ENCODE measurements around the gene USP35. TPM values are rescaled to one million over a fixed set of nuclear protein-coding genes. Genes with fewer than 3 reads are reported as not detected.
A peak's percentile ranks its signal among the peaks of the same experiment; 100 is the strongest.
"Not testable (repeated sequence)": the region's sequence is repeated elsewhere in the genome, so short reads cannot be mapped to it uniquely, and the experiment has no call there.

The USP35 gene
- total RNA-seq, 1 donor from 2014 or later: 5.3 TPM

DNA sequence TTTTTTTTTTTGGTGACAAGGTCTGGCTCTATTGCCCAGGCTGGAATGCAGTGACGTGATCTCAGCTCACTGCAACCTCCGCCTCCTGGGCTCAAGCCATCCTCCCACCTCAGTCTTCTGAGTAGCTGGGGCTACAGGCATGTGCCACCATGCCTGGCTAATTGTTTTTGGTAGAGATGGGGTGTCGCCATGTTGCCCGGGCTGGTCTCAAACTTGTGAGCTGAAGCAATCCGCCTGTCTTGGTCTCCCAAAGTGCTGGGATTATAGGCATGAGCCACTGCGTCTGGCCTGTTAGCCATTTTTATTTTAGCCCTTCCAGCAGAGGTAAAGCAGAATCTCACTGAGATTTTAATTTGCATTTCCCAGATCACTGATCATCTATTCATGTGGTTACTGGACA lies 44.3 kb downstream of the USP35 start:
- DNase-seq (ENCODE audit: low read depth, low spot score): not testable (repeated sequence)

DNA sequence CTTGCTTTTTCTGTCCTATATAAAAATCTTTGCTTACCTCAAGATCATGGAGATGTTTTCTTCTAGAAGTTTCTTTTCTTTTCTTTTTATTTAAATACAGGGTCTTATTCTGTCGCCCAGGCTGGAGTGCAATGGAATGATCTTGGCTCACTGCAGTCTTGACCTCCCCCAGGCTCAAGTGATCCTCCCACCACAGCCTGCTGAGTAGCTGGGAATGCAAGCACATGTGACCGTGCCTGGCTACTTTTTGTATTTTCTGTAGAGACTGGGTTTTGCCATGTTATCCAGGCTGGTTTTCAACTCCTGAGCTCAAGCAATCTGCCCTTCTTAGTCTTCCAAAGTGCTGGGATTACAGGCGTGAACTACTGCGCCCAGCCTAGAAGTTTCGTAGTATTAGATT lies 45.3 kb downstream of the USP35 start:
- DNase-seq (ENCODE audit: low read depth, low spot score): no peak

DNA sequence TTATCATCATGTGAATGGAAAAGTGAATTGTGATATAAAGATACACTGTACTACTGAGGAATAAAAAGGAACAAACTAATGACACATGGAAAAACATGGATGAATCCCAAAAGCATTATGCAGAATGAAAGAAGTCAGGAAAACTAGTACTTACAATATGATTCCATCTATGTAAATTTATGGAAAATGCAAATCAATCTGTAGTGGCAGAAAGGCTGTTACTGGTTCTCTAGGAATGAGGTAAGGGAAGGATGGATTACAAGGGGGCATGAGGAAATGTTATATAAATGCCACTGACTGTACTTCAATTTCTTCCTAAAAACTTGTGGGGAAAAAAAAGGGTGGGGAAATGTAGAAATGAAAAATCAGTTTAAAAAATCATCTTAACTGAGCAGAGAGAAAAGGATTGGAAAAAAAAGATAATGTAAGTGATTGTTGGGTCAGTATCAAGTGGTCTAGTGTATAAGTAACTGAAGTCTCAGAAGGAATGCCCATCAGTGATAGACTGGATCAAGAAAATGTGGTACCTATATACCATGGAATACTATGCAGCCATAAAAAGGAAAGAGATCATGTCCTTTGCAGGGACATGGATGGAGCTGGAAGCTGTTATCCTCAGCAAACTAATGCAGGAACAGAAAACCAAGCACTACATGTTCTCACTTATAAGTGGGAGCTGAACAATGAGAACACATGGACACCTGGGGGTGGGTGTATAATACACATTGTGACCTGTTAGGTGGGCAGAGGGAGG lies 48.8 kb downstream of the USP35 start:
- no peak for DNase-seq (ENCODE audit: low read depth, low spot score)

DNA sequence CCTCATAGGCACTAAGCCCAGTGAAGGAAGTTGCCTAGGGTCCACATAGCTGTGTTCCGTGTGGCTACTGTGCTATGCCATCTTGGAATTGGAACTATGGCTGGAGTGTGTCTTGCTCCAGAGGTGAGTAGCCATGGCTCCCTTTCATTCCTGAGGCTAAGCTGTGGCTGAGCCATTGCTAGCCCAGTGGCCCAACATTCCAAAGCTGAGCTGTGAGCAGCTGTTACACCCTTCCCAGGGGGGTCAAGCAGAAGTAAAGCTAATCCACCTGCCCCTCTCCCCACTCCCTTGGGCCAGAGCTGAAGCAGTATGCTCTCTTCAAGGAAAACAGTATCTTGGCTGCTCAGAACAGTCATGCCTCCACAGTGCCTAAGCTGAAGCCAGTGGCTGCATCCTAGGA lies 51.1 kb downstream of the USP35 start:
- DNase-seq (ENCODE audit: low read depth, low spot score): no peak

DNA sequence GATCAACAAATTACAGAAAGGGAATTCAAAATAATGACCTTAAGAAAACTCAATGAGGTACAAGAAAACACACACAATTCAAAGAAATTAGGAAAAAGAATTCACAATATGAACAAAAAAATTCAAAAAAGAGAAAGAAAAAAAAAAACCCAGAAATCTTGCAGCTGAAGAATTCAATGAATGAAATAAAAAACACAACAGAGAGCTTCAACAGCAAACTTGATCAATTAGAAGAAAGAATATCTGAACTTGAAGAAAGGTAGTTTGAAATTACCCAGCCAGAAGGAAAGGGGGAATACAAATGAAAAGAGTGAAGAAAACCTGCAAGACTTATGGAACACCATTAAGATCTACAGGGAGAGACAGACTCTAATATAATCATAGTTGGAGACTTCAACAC lies 52.8 kb downstream of the USP35 start:
- no peak for DNase-seq (ENCODE audit: low read depth, low spot score)

DNA sequence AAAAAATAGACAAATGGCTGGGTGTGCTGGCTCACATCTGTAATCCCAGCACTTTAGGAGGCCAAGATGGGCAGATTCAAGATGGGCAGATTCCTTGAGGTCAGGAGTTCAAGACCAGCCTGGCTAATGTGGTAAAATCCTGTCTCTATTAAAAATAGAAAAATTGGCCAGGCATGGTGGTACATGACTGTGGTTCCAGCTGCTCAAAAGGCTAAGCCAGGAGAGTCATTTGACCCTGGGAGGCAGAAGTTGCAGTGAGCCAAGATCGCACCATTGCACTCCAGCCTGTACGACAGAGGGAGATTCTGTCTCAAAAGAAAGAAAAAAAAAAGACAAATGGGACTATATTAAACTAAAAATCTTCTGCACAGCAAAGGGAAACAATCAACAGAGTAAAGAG lies 55.4 kb downstream of the USP35 start:
- DNase-seq (ENCODE audit: low read depth, low spot score): no peak

DNA sequence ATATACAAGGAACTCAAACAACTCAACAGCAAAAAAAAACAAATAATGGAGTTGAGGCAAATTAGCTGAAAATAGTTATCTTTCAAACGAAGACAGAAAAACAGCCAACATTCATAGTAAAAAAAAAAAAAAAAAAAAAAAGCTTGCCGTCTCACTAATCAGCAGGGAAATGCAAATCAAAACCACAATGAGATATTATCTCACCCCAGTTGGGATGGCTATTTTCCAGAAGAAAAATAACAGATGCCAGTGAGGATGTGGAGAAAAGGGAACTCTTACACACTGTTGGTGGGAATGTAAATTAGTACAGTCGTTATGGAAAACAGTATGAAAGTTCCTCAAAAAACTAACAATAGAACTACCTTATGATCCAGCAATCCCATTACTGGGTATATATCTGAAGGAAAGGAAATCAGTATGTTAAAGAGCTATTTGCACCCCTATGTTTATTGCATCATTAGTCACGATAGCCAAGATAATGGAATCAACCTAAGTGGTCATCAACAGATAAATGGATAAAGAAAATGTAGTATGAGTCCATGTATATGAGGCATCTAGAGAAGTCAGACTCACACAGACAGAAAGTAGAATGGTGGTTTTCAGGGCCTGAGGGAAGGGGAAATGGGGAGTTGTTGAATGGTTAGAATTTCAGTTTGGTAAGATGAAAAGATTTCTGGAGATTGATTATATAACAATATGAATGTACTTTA lies 56.0 kb downstream of the USP35 start:
- no peak for DNase-seq (ENCODE audit: low read depth, low spot score)

DNA sequence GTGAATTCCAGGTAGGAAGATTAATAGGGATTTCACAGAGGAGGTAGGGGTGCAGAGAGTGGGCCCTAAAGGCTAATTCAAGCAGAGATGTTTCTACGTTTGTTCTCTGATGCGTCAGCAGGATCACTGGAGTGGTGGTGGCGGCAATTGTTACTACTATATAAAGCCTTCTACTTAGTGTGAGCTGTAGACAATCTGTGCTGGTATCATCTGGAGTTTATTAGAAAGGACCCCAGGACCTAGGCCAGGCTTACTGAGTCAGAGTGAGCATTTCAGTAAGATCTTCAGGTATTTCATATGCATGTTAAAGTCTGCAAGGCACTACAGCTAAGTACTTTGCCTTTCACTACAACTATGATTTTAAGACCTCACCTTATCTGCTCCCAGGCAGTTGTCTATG lies 59.5 kb downstream of the USP35 start:
- DNase-seq (ENCODE audit: low read depth, low spot score): no peak

DNA sequence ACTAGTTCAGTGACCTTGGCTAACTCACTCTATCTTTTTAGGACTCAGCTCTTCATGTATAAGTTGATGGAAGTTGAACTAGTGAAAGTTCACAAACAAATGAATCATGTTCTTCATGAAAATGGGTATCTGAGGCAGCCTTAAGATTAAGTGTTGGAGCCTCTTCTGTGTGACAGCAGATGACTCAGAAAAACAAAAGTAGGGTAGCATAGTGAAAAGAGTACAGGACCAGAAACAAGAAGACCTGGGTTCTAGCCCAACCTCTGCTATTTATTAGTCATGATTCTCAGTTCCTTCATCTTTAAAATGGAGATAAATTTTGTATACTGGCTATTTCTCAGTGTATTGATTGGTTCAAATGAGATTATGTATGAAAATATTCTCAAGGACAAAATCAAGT lies 60.2 kb downstream of the USP35 start:
- DNase-seq (ENCODE audit: low read depth, low spot score): no peak

DNA sequence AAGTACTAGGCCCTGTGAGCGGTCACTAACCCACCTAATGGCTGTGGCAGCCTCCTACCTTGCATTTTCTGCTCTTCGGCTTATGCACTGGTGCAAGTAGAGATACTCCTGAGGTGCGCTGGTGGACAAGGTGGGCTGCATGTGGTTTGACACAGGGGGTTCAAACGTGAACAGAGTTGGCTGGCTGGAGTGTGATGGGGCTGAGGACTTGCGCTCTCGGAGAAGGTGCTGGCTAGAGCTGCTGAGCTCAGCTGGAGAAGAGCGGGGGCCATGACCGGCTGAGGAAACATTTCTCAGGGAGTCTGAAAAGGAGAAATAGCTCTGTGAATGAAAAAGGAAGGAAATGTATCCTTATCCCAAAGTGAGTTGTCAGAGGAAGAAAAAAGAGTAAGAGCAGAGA lies 61.4 kb downstream of the USP35 start:
- no peak for DNase-seq (ENCODE audit: low read depth, low spot score)

DNA sequence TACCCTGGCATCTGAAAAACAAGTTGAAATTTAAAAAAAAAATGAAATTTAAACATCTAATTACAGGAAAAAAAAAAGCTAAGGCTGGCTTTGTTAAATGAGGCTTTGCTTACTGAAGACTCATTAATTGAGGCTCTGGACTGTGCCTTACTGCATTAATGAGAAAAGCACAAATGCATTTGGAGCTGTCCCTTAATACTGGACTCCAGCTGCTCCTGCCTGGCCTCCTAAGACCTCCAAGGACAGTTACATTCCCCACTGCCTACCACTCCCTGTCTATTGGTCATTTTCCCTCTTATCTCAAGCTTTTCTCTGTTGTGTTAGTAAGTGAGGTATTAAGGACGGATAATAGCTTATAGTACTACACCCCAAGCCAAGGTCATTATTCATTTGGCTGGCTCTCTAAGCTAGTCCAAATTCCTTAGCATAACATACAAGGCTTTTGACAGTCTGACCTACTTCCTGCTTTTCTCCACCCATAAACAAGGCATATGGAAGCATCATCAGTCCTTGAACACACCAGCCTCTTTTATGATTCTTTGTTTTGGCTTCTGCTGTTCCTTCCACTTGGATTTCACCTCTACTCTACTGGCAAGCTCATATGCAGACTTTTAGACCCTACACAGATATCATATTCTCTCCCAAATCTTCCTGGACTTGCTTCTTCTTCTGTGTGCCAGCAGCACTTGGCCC lies 62.5 kb downstream of the USP35 start:
- no peak for DNase-seq (ENCODE audit: low read depth, low spot score)

DNA sequence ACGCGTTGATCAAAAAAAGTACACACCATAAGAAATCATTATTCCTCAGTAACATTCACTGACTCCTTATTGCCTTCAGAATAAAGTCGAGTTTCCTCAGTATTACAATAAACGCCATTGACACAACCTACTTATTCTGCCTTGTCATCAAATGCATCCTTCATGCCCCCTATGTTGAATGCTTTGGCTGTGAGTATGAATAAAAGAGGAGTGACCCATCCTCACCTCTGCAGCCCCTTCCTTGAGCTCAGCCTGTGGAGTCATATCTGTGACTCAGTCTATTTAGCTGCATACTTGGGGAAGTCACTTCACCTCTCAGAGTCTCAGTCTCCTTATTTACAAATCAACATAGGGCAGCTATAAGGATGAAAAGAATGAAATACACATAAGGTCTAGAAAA lies 65.1 kb downstream of the USP35 start:
- no peak for DNase-seq (ENCODE audit: low read depth, low spot score)

DNA sequence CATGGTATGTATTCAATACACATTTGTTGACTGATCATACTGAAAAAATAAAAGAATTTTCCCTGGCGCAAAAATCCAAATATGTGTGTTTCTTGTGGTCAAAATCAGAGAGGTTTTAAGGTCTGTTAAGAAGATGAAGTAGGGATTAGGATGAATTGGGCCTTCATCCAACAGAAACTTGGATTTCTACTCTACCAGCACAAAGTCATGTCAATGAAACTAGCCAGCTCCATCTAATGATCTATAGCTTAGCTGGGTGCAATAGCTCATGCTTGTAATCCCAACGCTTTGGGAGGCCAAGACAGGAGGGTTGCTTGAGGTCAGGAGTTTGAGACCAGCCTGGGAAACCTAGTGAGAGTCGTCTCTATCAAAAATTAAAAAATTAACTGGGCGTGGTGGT lies 65.5 kb downstream of the USP35 start:
- no peak for DNase-seq (ENCODE audit: low read depth, low spot score)

DNA sequence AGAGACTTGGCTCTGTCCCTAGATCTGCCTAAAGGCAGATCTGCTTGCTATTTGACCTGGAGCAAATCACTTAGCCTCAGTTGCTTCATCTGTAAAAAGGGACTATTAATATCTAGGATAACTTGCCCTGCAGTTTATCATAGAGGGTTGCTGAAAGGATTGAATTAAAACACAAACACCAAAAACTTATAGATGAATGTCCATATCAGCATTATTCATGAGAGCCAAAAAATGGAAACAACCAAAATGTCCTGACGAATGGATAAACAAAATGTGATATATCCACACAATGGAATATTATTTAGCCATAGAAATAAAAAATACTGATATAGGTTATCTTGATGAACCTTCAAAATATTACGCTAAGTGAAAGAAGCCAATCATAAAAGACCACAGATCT lies 67.2 kb downstream of the USP35 start:
- no peak for DNase-seq (ENCODE audit: low read depth, low spot score)

DNA sequence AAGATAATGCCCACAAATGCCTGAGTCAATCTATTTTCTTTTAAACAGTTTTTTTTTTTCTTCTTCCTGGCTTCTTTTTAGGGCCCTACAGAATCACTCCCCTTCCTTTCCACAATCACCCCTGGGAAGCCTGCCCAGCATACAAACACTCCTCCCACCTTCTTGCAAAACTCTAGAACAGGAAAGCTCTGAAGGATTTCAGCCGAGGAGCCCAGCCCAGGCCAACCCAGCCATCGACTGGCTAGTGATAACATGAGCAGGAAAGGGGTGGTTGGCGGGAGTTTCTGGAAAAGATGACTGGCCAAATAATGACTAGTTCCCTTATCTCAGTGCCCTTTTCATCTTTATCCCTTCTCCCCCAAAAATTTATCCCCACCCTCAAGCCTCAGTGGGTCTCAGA lies 68.2 kb downstream of the USP35 start:
- DNase-seq (ENCODE audit: low read depth, low spot score): peak; percentile 71

DNA sequence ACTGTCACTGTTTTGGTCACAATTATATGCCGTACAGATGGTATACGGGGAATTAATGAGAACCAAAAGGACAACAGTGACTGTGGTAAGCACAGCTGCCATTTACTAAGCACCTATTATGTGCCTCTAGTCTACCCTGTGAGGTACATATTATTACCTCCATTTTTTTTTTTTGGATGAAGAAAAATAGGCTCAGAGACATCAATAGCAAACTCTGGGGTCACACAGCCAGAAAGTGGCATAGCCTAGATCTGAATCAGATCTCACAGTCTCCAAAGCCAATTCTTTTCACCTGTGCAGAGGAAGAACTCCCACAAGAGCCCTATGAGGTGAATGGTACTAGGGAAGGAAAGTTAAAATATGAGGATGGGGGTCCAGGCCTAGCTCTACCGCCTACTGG lies 68.9 kb downstream of the USP35 start:
- DNase-seq (ENCODE audit: low read depth, low spot score): no peak

DNA sequence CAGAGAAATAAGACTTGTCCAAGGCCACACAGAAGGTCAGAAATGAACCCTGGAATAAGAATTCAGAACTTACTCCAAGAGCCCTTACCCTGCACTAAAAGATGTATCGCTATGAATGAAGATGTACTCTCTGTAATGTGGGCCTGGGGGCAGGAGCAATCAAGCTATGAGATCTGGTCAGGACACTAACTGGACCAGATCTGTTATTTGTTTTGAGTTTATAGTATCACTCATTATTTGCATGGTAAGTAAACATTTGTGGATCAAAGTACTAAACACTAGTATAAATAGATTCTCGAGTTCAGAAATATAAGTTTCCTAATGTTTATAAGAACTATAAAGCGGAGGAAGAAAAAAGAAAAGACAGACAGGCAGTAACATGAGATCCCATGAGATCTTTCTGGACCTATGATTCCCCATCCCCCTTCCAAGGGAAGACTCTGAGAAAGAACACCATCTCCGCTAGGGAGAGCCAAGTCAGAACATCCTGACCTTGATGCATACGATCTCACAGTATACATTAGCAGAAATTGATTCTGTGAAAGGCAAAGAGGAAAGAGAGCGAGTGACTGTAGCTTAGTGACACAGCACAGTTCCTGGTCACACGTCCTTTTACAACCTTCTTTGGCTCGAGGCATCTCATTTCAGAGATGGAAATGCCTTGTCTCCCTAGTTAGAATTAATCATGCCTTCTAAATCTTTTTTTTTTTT lies 71.2 kb downstream of the USP35 start:
- no peak for DNase-seq (ENCODE audit: low read depth, low spot score)

DNA sequence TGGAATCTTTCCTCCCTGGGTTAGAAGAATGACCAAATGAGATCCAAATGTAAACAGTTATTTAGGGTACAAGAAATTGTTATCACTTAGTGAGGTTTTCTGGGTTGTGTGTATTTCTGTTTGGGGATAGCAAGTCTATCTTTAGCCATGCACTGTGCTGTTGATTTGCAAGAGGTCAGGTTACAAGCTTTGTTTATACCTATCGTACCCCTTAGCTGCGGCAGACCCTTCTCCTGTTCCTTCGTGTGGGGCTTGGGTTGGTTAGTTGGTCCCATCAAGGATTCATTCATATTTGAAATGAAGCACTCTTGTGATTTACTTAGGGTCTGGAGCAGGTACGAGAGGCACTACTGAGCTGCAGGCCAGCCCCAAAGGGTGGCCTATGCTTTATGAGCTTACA lies 72.6 kb downstream of the USP35 start:
- DNase-seq (ENCODE audit: low read depth, low spot score): no peak

DNA sequence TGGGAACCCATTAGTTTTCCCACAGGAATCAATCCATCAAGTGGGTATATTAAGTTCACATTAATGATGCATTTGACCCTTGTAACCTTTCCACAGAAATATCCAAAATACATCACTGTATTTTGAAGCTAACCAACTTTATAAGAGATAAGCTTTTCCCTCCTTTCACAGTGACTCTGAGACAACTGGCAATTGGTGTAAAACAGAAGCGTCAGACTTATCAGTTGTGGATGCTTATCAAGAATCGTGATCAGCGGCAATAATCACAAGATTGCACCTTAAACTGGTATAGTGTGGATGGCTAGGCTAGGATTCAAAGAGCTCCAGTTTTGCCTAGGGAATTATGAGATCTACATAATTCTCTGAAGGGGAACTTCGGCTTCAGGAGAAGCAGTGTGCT lies 73.1 kb downstream of the USP35 start:
- no peak for DNase-seq (ENCODE audit: low read depth, low spot score)

DNA sequence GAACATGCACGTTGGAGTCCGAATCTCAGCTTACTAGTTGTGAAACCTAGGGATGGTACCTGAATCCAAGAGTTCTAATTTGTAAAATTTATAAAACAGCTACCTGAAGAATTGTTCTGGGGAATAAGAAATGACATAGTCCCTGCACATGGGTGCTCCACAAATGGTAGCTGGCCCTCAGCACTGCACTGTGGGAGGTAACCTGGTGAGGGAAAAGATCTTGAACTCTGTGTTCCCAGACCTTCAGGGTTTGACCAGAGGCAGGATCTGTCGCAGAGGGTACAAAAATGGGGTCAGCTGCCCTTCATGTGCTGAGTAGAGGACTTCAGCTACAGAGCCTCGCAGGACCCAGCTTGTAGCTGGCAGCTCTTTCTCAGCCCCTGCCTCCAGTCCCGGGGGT lies 73.5 kb downstream of the USP35 start:
- no peak for DNase-seq (ENCODE audit: low read depth, low spot score)

DNA sequence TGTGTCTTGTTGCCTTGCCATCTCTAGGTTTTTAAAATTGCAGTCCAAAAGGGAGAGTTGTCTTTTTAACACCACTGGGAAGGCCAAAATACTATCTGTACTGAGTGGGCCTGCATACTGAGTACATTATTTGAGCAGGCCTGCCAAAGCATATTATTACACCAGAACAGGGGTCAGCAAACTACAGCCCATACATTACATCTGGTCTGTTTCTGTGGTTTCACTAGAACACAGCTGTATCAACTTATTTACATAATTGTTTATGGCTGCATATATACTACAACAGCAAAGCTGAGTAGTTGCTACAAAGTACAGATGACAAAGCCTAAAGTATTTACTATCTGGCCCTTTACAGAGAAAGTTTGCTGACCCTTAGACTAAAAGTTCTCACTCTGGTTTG lies 74.0 kb downstream of the USP35 start:
- no peak for DNase-seq (ENCODE audit: low read depth, low spot score)
